GM21723 (cell line): ENCODE measurements around the gene SSBP2.

Source experiments
- ATAC-seq: cut with Tn5 transposase; IDR thresholded peaks from one replicate; pipeline ENCODE4 v1.9.1; 2021; ENCODE audit warnings: mild to moderate bottlenecking, moderate library complexity; ENCODE audit not compliant: unreplicated experiment

The SSBP2 gene

GRCh38 chr5:81401266-81401665 is 349.6 kb downstream of the SSBP2 start:
- ATAC-seq, result no peak

GRCh38 chr5:81400375-81400774 is 350.5 kb downstream of the SSBP2 start:
- ATAC-seq, result no peak

GRCh38 chr5:81398741-81399140 is 352.2 kb downstream of the SSBP2 start:
- no peak for ATAC-seq

GRCh38 chr5:81397176-81397575 is 353.7 kb downstream of the SSBP2 start:
- ATAC-seq, result no peak

- ATAC-seq, result no peak
Observed at GRCh38 chr5:81395262-81395661, 355.6 kb downstream of the SSBP2 start.

- no peak for ATAC-seq
Observed at GRCh38 chr5:81393783-81394718, 356.8 kb downstream of the SSBP2 start, which contains the start of gene ACOT12. ACOT12 (minus strand) TSS chr5:81394134; CDS start chr5:81394114, 20 bp downstream.

- ATAC-seq, result no peak
Observed at GRCh38 chr5:81393430-81393782, 357.5 kb downstream of the SSBP2 start.

GRCh38 chr5:81389025-81389424 is 361.9 kb downstream of the SSBP2 start:
- ATAC-seq, result no peak

GRCh38 chr5:81388169-81388568 is 362.7 kb downstream of the SSBP2 start:
- no peak for ATAC-seq

GRCh38 chr5:81383867-81384266 is 367.0 kb downstream of the SSBP2 start:
- ATAC-seq, result no peak

- no peak for ATAC-seq
Observed at GRCh38 chr5:81371354-81371876, 379.5 kb downstream of the SSBP2 start.

- ATAC-seq, result no peak
Observed at GRCh38 chr5:81370912-81371311, 380.0 kb downstream of the SSBP2 start.

GRCh38 chr5:81365541-81365940 is 385.4 kb downstream of the SSBP2 start:
- no peak for ATAC-seq

GRCh38 chr5:81363093-81363871 is 387.6 kb downstream of the SSBP2 start:
- no peak for ATAC-seq
